Measurements from ENCODE around the gene DMAC2L. TPM values are rescaled to one million over a fixed set of nuclear protein-coding genes. Genes with fewer than 3 reads are reported as not detected.

The DMAC2L gene
- total RNA-seq = 5.8 and 9.6 TPM in 2 replicates

DNA sequence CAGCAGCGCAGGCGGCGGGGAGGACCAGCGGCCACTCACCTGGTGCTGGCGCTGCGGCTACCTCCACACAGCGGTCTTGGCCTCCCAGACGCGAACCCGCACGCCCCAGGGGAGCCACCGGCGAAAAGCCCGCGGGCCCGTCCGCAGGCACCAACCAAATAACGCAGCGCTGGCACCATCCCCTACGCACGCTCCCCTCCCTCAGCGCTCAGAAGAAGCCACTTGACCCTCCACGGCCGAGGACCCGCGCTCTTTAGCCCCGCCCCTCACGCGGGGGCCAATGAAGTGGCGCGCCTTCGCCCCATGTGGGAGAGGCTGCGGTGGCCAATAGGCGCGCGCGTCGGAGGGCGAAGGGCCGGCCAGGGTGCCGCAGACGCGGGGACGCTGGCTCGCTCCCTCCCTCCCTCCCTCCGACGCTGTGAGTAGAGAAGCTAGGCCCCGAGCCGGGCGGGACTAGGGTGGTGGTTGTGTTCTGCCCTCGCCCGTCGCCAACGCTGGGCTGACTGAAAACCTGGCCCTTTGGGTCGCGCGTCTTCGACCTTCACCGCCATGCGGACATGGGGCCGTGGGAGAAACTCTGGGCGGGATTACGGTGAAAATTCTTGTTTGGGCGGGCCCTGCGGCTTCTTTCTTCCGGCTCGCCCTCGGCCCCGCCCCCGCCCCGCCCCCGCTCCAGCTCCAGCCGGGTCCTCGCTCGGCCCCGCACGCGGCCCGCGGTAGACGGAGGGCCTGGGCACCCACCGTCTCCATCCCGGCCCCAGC, at the start of gene DMAC2L, which contains the start of gene L2HGDH:
Gene DMAC2L (plus strand): TSS at position 353 of the 762 bp plus-strand sequence. CDS start 9,164 bp downstream, outside the sequence.
Gene L2HGDH (minus strand): TSS at position 258 of the 762 bp plus-strand sequence. CDS start 79 bp downstream, at position 179.

Other genes starting within 250 kb of the DMAC2L start
- 8.0 and 8.9 TPM in 2 replicates for gene VCPKMT, start 195.8 kb upstream of the DMAC2L start, total RNA-seq
- gene SOS2, start 80.7 kb upstream of the DMAC2L start, total RNA-seq = 24.3 and 39.2 TPM in 2 replicates
- 13.7 and 19.1 TPM in 2 replicates for gene L2HGDH, start 95 bp upstream of the DMAC2L start, total RNA-seq
- 3.8 and 18.1 TPM in 2 replicates for gene CDKL1, start 84.6 kb downstream of the DMAC2L start, total RNA-seq
- gene MAP4K5, start 220.2 kb downstream of the DMAC2L start, total RNA-seq = 31.4 and 51.8 TPM in 2 replicates
- gene ATL1, start 247.8 kb downstream of the DMAC2L start, total RNA-seq = under 0.01 and 0.36 TPM in 2 replicates

Measured in nasal cavity respiratory epithelium epithelial cell of viscerocranial mucosa (primary cell).